NB4 (cell line): ENCODE data around the gene BTBD16.

Experiments used
- DNase-seq: peaks from one replicate; pipeline ENCODE4 v3.0.0; 2010; ENCODE audit warnings: low read depth
- H3K4me3 ChIP-seq: one replicate; pipeline ENCODE4 v1.5.1; 2011; ENCODE audit warnings: mild to moderate bottlenecking, low read depth, low read length, moderate library complexity
- CTCF ChIP-seq: IDR thresholded peaks from one replicate; pipeline ENCODE4 v1.5.1; 2012; ENCODE audit warnings: low read depth, low read length
- MAX ChIP-seq: IDR thresholded peaks from 2 replicates; pipeline ENCODE4 v1.6.1; 2011; ENCODE audit warnings: low read depth, low read length
- MYC ChIP-seq: IDR thresholded peaks from 2 replicates; pipeline ENCODE4 v1.6.1; 2011; ENCODE audit warnings: low read depth, low read length
- POLR2A ChIP-seq: IDR thresholded peaks from 2 replicates; pipeline ENCODE4 v1.6.1; 2011; ENCODE audit warnings: mild to moderate bottlenecking; ENCODE audit not compliant: insufficient read length; ENCODE audit errors: extremely low read depth

Gene BTBD16

GRCh38 chr10:122326385-122326784, 55.3 kb downstream of the BTBD16 start:
- TF ChIP-seq MYC, result no peak
- no peak for TF ChIP-seq CTCF
- TF ChIP-seq MAX, result no peak
- no peak for TF ChIP-seq POLR2A
- no peak for DNase-seq
- H3K4me3 ChIP-seq, result no peak overlapping the region

- no peak for DNase-seq
- no peak for TF ChIP-seq CTCF
- no peak for TF ChIP-seq MYC
- no peak for TF ChIP-seq MAX
- no peak for TF ChIP-seq POLR2A
- no peak overlapping the region for H3K4me3 ChIP-seq
Measured at GRCh38 chr10:122326806-122327205, 55.7 kb downstream of the BTBD16 start.

- no peak for DNase-seq
- H3K4me3 ChIP-seq, result no peak overlapping the region
- TF ChIP-seq CTCF (no peak), POLR2A (no peak), MAX (no peak), MYC (no peak)
Measured at GRCh38 chr10:122327237-122328206, 56.4 kb downstream of the BTBD16 start.

GRCh38 chr10:122328676-122329075, 57.6 kb downstream of the BTBD16 start:
- H3K4me3 ChIP-seq, result no peak overlapping the region
- TF ChIP-seq POLR2A (no peak), MYC (no peak)
- DNase-seq, result no peak

GRCh38 chr10:122329416-122329815, 58.3 kb downstream of the BTBD16 start:
- H3K4me3 ChIP-seq, result no peak overlapping the region
- TF ChIP-seq MYC, result no peak
- TF ChIP-seq MAX, result no peak
- TF ChIP-seq POLR2A, result no peak
- TF ChIP-seq CTCF, result no peak
- DNase-seq, result no peak

- no peak for TF ChIP-seq MYC
- TF ChIP-seq POLR2A, result no peak
- TF ChIP-seq CTCF, result no peak
- TF ChIP-seq MAX, result no peak
- DNase-seq, result no peak
- H3K4me3 ChIP-seq, result no peak overlapping the region
Measured at GRCh38 chr10:122331100-122331499, 60.0 kb downstream of the BTBD16 start.
